ENCODE measurements around the gene IQGAP1. TPM values are rescaled to one million over a fixed set of nuclear protein-coding genes. Genes with fewer than 3 reads are reported as not detected.

Gene IQGAP1
- total RNA-seq, 4 donors from 2014 or later, result 206 to 448 (median 215) TPM

DNA sequence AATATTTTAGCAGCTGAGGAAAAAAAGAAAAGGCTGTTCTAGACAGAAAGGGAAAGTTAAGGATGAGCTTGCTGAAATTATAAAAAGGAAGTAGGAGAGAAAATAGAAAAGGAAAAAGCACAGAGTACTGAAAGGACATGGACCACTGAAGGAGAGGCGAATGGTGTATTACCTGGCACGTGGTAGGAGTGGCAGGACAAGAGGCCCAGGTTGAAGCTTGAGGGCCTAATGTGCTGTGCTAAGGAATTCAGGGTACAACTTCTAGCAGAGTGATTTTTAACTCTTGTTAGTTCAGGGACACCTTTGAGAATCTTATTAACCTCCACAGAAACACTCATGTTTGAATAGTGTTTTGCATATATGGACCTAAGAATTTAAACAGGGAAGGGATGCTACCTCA, 81.7 kb downstream of the IQGAP1 start:
- Histone ChIP-seq H3K27ac (no peak overlapping the region), H3K9me3 (no peaks in the 10 kb centered on the region), H3K36me3 (peaks cover 91% of the 10 kb centered on the region), H3K4me1 (peaks cover 6% of the 10 kb centered on the region), H3K4me3 (no peak overlapping the region), H3K27me3 (no peaks in the 10 kb centered on the region)
- 83% methylated on average over 2 of the region's 2 CpGs for WGBS
- DNase-seq (ENCODE audit: low spot score in 2 of 2), result no peak
- TF ChIP-seq POLR2A (IDR thresholded peaks at IDR 0.05), result no peak
- TF ChIP-seq, protein P1, sequence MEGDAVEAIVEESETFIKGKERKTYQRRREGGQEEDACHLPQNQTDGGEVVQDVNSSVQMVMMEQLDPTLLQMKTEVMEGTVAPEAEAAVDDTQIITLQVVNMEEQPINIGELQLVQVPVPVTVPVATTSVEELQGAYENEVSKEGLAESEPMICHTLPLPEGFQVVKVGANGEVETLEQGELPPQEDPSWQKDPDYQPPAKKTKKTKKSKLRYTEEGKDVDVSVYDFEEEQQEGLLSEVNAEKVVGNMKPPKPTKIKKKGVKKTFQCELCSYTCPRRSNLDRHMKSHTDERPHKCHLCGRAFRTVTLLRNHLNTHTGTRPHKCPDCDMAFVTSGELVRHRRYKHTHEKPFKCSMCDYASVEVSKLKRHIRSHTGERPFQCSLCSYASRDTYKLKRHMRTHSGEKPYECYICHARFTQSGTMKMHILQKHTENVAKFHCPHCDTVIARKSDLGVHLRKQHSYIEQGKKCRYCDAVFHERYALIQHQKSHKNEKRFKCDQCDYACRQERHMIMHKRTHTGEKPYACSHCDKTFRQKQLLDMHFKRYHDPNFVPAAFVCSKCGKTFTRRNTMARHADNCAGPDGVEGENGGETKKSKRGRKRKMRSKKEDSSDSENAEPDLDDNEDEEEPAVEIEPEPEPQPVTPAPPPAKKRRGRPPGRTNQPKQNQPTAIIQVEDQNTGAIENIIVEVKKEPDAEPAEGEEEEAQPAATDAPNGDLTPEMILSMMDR (IDR thresholded peaks at IDR 0.05), result no peak
- TF ChIP-seq POLR2AphosphoS5 (IDR thresholded peaks at IDR 0.05), result no peak
- no peak for TF ChIP-seq EP300 (IDR thresholded peaks at IDR 0.05)

DNA sequence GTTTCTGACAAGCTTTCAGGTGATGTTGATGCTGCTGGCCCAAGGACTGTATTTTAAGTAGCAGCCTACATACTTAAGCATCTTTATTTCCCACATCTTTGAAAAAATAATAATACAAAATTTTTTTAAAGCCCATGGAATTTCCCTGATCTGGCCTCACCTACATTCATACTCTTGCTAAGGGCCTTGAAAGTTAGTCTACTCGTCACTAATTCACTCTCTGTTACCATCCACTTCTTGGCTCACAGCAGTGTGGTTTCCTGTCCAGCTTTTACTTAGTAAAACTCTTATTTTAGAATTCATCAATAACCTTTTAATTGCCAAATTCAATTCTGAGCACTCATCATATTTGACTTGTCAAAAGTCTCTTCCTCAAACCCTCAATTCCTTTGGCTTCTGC, 82.4 kb downstream of the IQGAP1 start:
- no peak for DNase-seq (ENCODE audit: low spot score in 2 of 2)
- Histone ChIP-seq H3K4me3 (no peak overlapping the region), H3K4me1 (peaks cover 1% of the 10 kb centered on the region), H3K27me3 (no peaks in the 10 kb centered on the region), H3K9me3 (no peaks in the 10 kb centered on the region), H3K36me3 (peaks cover 94% of the 10 kb centered on the region), H3K27ac (no peak overlapping the region)
- WGBS, result 53% methylated on average over 1 of the region's 1 CpG
- TF ChIP-seq, protein P1 (IDR thresholded peaks at IDR 0.05), result no peak
- TF ChIP-seq POLR2A (IDR thresholded peaks at IDR 0.05), result no peak
- TF ChIP-seq EP300 (IDR thresholded peaks at IDR 0.05), result no peak
- no peak for TF ChIP-seq POLR2AphosphoS5 (IDR thresholded peaks at IDR 0.05)

DNA sequence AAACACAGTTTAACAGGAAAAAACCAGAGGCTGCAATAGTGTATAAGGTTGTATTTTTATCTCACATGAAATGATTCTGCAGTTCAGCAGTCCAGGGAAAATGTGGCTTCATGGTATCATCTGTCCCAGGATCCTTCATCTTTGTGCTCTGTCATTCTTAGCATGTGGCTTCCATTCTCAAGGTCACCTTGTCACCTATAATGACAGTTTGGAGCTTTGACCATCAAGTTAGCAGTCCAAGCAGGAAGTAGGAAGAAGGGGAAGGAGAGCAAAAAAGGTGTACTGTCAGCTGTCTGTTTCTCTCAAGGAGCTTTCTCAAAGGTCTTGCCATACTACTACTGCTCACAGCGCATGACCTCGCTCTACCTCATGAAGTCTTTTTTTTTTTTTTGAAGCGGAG, 83.1 kb downstream of the IQGAP1 start:
- Histone ChIP-seq H3K4me3 (no peak overlapping the region), H3K36me3 (peaks cover 96% of the 10 kb centered on the region), H3K27me3 (no peaks in the 10 kb centered on the region), H3K9me3 (no peaks in the 10 kb centered on the region), H3K4me1 (no peaks in the 10 kb centered on the region), H3K27ac (no peak overlapping the region)
- WGBS, result 97% methylated on average over 3 of the region's 3 CpGs
- no peak for TF ChIP-seq POLR2AphosphoS5 (IDR thresholded peaks at IDR 0.05)
- TF ChIP-seq EP300 (IDR thresholded peaks at IDR 0.05), result no peak
- TF ChIP-seq, protein P1 (IDR thresholded peaks at IDR 0.05), result no peak
- no peak for TF ChIP-seq POLR2A (IDR thresholded peaks at IDR 0.05)
- no peak for DNase-seq (ENCODE audit: low spot score in 2 of 2)

DNA sequence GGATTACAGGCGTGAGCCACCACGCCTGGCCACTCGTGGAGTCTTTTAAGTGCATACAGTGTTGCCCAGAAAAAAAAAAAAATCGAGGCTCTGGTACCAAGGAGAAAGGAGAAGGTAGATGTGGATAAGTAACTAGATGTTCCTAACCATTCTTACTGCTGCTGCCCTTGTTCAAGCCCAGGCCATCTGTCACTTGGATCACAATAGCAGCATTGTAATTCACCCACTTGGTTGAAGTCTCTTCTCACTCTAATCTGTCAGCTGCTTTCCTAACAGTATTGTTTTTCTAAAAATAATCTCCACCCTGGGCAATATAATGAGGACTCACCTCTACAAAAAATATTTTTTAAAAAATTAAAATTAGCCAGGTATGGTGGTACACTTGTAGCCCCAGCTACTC, 83.7 kb downstream of the IQGAP1 start:
- no peak for DNase-seq (ENCODE audit: low spot score in 2 of 2)
- H3K9me3 ChIP-seq, result no peaks in the 10 kb centered on the region
- no peaks in the 10 kb centered on the region for H3K4me1 ChIP-seq
- peaks cover 96% of the 10 kb centered on the region for H3K36me3 ChIP-seq
- H3K27me3 ChIP-seq, result no peaks in the 10 kb centered on the region
- WGBS, result 90% methylated on average over 4 of the region's 4 CpGs
- H3K4me3 ChIP-seq, result no peak overlapping the region
- TF ChIP-seq, protein P1 (IDR thresholded peaks at IDR 0.05), result no peak
- no peak for TF ChIP-seq EP300 (IDR thresholded peaks at IDR 0.05)
- H3K27ac ChIP-seq, result no peak overlapping the region

DNA sequence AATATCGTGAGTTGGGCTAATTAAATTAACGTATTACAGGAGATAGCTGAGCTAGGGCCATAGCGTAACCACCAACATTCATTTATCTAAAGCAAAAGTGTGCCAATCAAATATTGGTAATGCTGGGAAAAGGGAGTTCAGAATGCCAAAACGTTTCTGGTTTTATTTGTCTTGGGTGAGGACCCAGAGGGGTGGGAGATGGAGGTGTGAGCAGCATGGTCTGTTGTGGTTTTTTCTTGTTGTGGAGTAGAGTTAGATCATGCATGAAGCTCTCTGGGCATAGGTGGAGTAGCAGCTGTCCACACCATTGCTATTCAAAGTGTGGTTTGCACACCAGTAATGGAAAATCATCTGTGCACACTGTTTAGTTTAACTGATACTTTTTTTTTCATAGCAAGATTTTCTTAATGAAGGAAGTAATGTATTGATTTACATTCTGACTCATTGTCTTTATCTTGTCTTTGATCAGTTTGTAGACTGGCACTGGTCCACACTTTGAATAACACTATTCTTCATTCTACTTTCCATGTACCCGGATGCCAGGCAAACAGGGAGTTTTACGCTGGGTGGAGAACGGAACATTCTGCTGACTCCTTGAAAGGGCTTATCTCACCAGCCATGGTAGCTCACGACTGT, 90.9 kb downstream of the IQGAP1 start:
- TF ChIP-seq EP300 (IDR thresholded peaks at IDR 0.05), result no peak
- TF ChIP-seq, protein P1 (IDR thresholded peaks at IDR 0.05), result no peak
- TF ChIP-seq POLR2AphosphoS5 (IDR thresholded peaks at IDR 0.05), result no peak
- no peak overlapping the region for H3K4me3 ChIP-seq
- WGBS, result 49% methylated on average over 8 of the region's 8 CpGs
- peaks cover 19% of the 10 kb centered on the region for H3K4me1 ChIP-seq
- DNase-seq (ENCODE audit: low spot score in 2 of 2), result no peak
- peak overlapping the region; percentile 15 for H3K27ac ChIP-seq
- H3K36me3 ChIP-seq, result peaks cover 89% of the 10 kb centered on the region
- H3K27me3 ChIP-seq, result no peaks in the 10 kb centered on the region
- H3K9me3 ChIP-seq, result no peaks in the 10 kb centered on the region

Measured in suprapubic skin (tissue), 4 donors.